NCI-H2107 treated with DMSO at 0.1 percent for 48 hours (cell line): ENCODE results near the gene SMO.
"Not testable (repeated sequence)": the region's sequence is repeated elsewhere in the genome, so short reads cannot be mapped to it uniquely, and the experiment has no call there.

Source experiments
- DNase-seq: peaks from one replicate; lab custom pipeline; 2025; ENCODE audit not compliant: unreplicated experiment; lab: John Stamatoyannopoulos, UW

SMO gene

GRCh38 chr7:129208667-129209066 is 20.2 kb downstream of the SMO start:
- no peak for DNase-seq

DNA sequence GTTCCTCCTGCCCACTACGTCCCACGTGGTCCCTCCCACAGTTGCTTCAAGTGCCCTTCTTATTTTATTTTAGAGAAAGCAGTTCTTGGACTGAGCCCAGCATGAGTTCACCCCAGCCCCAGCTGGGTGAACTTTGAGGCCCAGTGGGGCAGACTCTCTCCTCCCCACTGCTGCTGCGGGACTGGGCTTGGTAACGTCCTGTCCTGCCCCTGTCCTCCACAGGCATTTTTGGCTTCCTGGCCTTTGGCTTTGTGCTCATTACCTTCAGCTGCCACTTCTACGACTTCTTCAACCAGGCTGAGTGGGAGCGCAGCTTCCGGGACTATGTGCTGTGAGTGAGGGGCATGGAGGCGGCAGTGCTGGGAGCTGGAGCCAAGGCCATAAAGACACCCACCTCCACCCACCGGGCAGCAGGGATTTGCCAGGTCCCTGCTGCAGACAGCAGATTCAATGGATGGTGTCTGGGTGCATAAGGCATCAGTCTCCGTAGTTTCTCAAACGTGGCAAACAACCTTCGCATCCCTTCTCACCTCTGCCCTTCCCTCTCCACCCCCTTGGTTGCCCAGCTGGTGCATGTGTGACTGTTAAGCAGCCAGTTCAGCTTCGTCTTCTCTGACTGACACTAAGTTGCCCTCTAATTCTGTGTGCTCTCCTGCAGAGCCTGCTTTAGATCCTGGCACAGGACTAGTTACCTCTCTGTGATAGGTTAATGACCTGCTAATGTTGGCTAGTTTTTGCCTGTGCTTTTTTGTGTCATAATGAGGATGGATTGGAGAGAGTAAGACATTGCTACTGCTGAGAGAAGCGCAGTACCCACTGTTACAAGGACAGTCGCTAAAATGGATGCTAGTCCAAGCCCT is 20.9 kb downstream of the SMO start:
- DNase-seq, result no peak

GRCh38 chr7:129210256-129210988 is 22.0 kb downstream of the SMO start:
- peak; percentile 23 for DNase-seq

GRCh38 chr7:129210989-129211312 is 22.5 kb downstream of the SMO start:
- DNase-seq, result no peak

DNA sequence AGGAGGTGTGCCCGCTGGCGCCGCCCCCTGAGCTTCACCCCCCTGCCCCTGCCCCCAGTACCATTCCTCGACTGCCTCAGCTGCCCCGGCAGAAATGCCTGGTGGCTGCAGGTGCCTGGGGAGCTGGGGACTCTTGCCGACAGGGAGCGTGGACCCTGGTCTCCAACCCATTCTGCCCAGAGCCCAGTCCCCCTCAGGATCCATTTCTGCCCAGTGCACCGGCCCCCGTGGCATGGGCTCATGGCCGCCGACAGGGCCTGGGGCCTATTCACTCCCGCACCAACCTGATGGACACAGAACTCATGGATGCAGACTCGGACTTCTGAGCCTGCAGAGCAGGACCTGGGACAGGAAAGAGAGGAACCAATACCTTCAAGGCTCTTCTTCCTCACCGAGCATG is 23.7 kb downstream of the SMO start:
- no peak for DNase-seq

DNA sequence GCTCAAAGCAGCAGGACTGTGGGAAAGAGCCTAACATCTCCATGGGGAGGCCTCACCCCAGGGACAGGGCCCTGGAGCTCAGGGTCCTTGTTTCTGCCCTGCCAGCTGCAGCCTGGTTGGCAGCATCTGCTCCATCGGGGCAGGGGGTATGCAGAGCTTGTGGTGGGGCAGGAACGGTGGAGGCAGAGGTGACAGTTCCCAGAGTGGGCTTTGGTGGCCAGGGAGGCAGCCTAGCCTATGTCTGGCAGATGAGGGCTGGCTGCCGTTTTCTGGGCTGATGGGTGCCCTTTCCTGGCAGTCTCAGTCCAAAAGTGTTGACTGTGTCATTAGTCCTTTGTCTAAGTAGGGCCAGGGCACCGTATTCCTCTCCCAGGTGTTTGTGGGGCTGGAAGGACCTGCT is 24.2 kb downstream of the SMO start:
- DNase-seq, result no peak

DNA sequence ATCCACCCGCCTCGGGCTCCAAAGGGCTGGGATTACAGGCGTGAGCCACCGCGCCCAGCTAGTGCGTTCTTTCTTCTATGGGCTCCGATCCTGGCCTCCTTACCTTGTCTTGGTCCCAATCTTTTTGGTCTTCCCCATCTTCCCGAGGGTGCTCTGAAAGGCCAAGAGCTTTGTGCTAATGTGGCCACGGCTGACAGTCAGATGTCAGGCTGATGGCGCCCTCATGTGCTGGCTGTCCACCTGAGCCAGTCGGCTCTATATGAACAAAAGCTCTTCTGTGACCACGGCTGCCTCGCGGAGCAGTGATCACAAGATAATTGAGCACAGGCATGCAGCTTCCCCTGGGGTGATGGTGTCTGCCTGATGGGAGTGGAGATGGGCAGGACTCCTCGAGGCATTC is 25.4 kb downstream of the SMO start:
- DNase-seq, result no peak

DNA sequence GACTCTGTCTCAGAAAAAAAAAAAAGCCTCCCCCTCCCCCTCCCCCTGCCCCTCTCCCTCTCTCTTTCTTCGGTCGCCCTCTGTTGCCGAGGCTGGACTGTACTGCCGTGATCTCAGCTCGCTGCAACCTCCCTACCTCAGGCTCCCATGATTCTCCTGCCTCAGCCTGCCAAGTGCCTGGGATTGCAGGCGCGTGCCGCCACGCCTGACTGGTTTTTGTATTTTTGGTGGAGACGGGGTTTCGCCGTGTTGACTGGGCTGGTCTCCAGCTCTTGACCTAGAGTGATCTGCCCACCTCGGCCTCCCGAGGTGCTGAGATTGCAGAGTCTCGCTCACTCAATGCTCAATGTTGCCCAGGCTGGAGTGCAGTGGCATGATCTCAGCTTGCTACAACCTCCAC is 27.3 kb downstream of the SMO start:
- DNase-seq, result not testable (repeated sequence)

GRCh38 chr7:129216101-129216715 is 27.8 kb downstream of the SMO start:
- DNase-seq, result not testable (repeated sequence)

DNA sequence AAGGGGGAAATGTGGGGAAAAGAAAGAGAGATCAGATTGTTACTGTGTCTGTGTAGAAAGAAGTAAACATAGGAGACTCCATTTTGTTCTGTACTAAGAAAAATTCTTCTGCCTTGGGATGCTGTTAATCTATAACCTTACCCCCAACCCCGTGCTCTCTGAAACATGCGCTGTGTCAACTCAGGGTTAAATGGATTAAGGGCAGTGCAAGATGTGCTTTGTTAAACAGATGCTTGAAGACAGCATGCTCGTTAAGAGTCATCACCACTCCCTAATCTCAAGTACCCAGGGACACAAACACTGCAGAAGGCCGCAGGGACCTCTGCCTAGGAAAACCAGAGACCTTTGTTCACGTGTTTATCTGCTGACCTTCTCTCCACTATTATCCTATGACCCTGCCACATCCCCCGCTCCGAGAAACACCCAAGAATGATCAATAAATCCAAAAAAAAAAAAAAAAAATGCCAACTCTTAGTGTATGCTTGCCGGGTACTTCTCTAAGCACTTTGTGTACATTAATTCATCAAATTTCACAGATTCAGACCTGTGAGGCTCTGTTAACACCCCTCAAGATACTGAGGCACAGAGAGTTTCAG is 28.5 kb downstream of the SMO start:
- not testable (repeated sequence) for DNase-seq

DNA sequence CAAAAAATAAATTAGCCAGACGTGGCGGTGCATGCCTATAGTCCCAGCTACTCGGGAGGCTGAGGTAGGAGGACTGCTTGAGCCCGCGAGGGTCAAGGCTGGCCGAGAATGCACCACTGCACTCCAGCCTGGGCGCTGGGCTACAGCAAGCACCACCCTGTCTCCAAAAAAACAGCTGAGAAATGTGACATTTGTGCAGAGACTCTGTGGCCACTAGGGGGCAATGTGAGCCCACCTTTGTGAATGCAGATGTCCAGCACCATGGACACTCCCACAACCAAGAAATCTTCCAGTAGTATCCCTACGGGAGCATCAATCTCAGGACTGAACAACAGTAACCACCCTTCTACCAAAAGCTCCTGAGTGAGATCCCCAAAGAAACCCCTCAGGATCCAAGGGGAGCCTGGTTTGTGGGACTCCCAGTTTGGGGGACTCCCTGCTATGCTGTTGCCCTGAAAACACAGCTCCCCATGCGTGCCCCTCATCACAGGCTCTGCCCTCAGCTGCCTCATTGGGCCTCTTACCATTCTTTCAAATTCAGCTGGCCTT is 30.2 kb downstream of the SMO start:
- peak; percentile 85 for DNase-seq

GRCh38 chr7:129219166-129219565 is 30.7 kb downstream of the SMO start:
- not testable (repeated sequence) for DNase-seq

- peak; percentile 71 for DNase-seq
Measured at GRCh38 chr7:129222064-129222463, 33.6 kb downstream of the SMO start.

- DNase-seq, result peak; percentile 97
Measured at GRCh38 chr7:129224251-129225205, 36.1 kb downstream of the SMO start, which contains the start of gene AHCYL2. TSS of gene AHCYL2 (plus strand) at chr7:129225030.

GRCh38 chr7:129225206-129225930 is 36.9 kb downstream of the SMO start:
- DNase-seq, result peak; percentile 68

DNA sequence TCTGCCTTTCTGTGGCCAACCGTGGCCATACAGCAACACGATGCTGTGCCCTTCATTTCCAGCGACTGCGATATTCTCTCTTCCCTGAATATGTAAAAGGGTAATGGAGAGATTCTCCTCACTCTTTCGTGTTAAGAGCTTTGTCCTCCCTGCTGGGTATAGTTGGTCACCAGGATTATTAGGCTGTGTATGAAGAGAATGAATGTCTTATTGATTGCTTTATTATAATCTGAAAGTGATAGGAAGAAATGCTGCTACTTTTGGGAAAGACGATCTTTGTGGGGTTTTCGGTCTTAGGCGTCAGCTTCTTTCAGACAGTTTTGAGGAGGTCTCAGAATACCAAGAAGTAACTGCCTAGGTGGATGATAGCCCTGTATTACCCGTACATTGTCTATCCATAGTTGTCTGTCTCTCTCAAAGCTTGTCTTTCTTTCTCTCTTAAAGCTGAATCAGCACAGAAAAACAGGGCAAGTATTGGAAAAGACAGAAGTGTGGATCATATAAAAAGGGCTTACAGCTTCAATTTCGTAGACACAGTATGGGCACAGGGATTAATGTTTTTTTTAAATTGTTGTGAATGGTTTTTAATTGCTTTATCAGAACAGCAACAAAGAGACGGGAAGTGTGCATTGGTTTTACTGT is 37.6 kb downstream of the SMO start:
- DNase-seq, result peak; percentile 68

DNA sequence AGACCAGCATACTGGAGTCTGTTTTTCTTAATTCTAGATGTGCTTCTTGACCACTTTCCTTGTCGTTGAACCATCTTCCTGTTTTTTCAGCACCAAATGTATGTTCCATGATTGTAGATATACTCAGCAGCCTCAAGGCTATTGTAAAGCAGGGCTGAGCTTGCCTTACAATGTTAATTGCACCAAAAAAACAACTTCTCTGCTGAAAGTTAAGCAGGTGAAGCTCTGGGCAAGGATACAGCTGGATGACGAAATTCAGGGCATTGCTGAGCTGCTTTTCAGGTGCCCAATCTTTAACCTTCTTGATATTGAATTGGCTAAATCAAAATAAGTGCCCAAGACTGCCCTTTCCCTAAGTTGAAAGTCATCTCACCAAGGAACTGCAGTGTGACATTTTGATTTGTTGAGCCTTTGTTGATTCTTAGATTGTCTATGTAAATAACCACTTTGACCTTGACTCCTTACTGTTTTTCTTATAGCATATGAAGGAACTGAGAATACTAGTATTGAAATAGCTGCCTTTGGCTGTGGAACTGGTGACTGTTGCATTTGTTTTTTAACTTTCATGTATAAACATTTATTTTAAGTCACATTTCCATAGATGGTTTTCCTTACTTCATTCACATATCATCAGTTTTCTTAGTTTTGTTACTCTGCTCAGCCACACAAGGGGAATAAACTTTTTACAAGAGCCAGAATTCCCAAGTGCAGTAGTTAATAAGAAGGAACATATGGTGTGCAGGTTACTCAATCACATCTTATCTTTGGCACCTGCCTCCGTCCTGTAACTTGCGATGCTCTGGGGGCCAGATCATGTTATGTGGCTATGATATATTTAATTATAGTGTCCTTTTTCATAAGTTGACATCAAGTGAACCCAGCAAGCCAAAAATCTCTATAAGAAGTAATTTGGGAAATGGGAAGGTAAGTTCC is 39.5 kb downstream of the SMO start:
- no peak for DNase-seq

GRCh38 chr7:129228633-129229032 is 40.2 kb downstream of the SMO start:
- DNase-seq, result no peak
